ENCODE results near the gene C20orf202. TPM values are rescaled to one million over a fixed set of nuclear protein-coding genes. Genes with fewer than 3 reads are reported as not detected.

Gene C20orf202
- total RNA-seq, 4 donors from 2014 or later: 1.1 TPM; not detected in 3

GRCh38 chr20:1165941-1166340, 37.3 kb upstream of the C20orf202 start:
- H3K9me3 ChIP-seq: no peaks in the 10 kb centered on the region
- no peak for DNase-seq
- 97 to 100% methylated on average over 4 to 8 of the region's 9 CpGs for WGBS, 2 donors
- H3K36me3 ChIP-seq: peaks cover 11 to 100% (median 39%) of the 10 kb centered on the region in 3 donors
- TF ChIP-seq POLR2A (IDR thresholded peaks at IDR 0.05) (no peak), CTCF (IDR thresholded peaks at IDR 0.05) (no peak)
- no peak overlapping the region for H3K27ac ChIP-seq
- no peaks in the 10 kb centered on the region for H3K4me1 ChIP-seq
- no peaks in the 10 kb centered on the region for H3K27me3 ChIP-seq
- H3K4me3 ChIP-seq: no peak overlapping the region
- intact Hi-C loops (cut with DNase I): no loop called here

- no peaks in the 10 kb centered on the region for H3K9me3 ChIP-seq
- H3K4me1 ChIP-seq: no peaks in the 10 kb centered on the region
- DNase-seq: no peak
- peaks cover 11 to 100% (median 36%) of the 10 kb centered on the region in 3 donors for H3K36me3 ChIP-seq
- no peak overlapping the region for H3K27ac ChIP-seq
- intact Hi-C loops (cut with DNase I): no loop called here
- no peaks in the 10 kb centered on the region for H3K27me3 ChIP-seq
- TF ChIP-seq POLR2A (IDR thresholded peaks at IDR 0.05) (no peak), CTCF (IDR thresholded peaks at IDR 0.05) (no peak)
- H3K4me3 ChIP-seq: no peak overlapping the region
- WGBS, 2 donors: 87 to 89% methylated on average over 1 of the region's 1 CpG
These were observed 36.1 kb upstream of the C20orf202 start for GRCh38 chr20:1166948-1167720.

GRCh38 chr20:1169224-1169623, 34.0 kb upstream of the C20orf202 start:
- intact Hi-C loops (cut with DNase I): no loop called here
- no peak overlapping the region for H3K27ac ChIP-seq
- no peaks in the 10 kb centered on the region for H3K9me3 ChIP-seq
- H3K36me3 ChIP-seq: peaks cover 13 to 100% (median 29%) of the 10 kb centered on the region in 3 donors
- H3K27me3 ChIP-seq: no peaks in the 10 kb centered on the region
- WGBS, 2 donors: 95 to 100% methylated on average over 2 to 5 of the region's 5 CpGs
- no peak for DNase-seq
- no peak overlapping the region for H3K4me3 ChIP-seq
- H3K4me1 ChIP-seq: no peaks in the 10 kb centered on the region
- no peak for TF ChIP-seq CTCF (IDR thresholded peaks at IDR 0.05)
- TF ChIP-seq POLR2A (IDR thresholded peaks at IDR 0.05): no peak

- peaks cover 11 to 100% (median 18%) of the 10 kb centered on the region in 3 donors for H3K36me3 ChIP-seq
- DNase-seq: no peak
- TF ChIP-seq CTCF (IDR thresholded peaks at IDR 0.05) (no peak), POLR2A (IDR thresholded peaks at IDR 0.05) (no peak)
These were observed 31.7 kb upstream of the C20orf202 start for GRCh38 chr20:1171461-1172093.

GRCh38 chr20:1173698-1174097, 29.6 kb upstream of the C20orf202 start:
- intact Hi-C loops (cut with DNase I): no loop called here
- Histone ChIP-seq H3K27me3 (no peaks in the 10 kb centered on the region), H3K36me3 (peaks cover 8 to 91% (median 11%) of the 10 kb centered on the region in 3 donors), H3K4me1 (no peaks in the 10 kb centered on the region), H3K4me3 (no peak overlapping the region), H3K9me3 (no peaks in the 10 kb centered on the region), H3K27ac (no peak overlapping the region)
- no peak for DNase-seq
- 72 to 75% methylated on average over 4 of the region's 4 CpGs for WGBS, 2 donors
- TF ChIP-seq CTCF (IDR thresholded peaks at IDR 0.05) (no peak), POLR2A (IDR thresholded peaks at IDR 0.05) (no peak)

More at GRCh38 chr20:1171461-1172093, 31.7 kb upstream of the C20orf202 start:
- Histone ChIP-seq H3K4me3 (no peak overlapping the region), H3K27ac (no peak overlapping the region), H3K4me1 (no peaks in the 10 kb centered on the region), H3K9me3 (no peaks in the 10 kb centered on the region), H3K27me3 (no peaks in the 10 kb centered on the region)
- intact Hi-C loops (cut with DNase I): no loop called here
- 70 to 83% methylated on average over 1 to 2 of the region's 4 CpGs for WGBS, 2 donors
